Measurements from ENCODE around the gene DYNLRB2.

DYNLRB2 gene

GRCh38 chr16:80540516-80541305, at the start of gene DYNLRB2:
Gene DYNLRB2, plus strand, starts transcription at chr16:80540993. Its CDS starts 84 bp downstream, at chr16:80541077.
- in situ Hi-C loops (cut with MboI; ENCODE audit: low sequenced_read_pairs), result no loop called here

- in situ Hi-C loops (cut with MboI; ENCODE audit: low sequenced_read_pairs), result no loop called here
Measured at GRCh38 chr16:80500116-80500859, 40.5 kb upstream of the DYNLRB2 start.

GRCh38 chr16:80500961-80501525, 39.8 kb upstream of the DYNLRB2 start:
- in situ Hi-C loops (cut with MboI; ENCODE audit: low sequenced_read_pairs), result no loop called here

GRCh38 chr16:80503107-80503506, 37.7 kb upstream of the DYNLRB2 start:
- in situ Hi-C loops (cut with MboI; ENCODE audit: low sequenced_read_pairs), result no loop called here

GRCh38 chr16:80507538-80507937, 33.3 kb upstream of the DYNLRB2 start:
- in situ Hi-C loops (cut with MboI; ENCODE audit: low sequenced_read_pairs), result no loop called here

GRCh38 chr16:80509872-80510271, 30.9 kb upstream of the DYNLRB2 start:
- in situ Hi-C loops (cut with MboI; ENCODE audit: low sequenced_read_pairs), result no loop called here

- in situ Hi-C loops (cut with MboI; ENCODE audit: low sequenced_read_pairs), result no loop called here
Measured at GRCh38 chr16:80511824-80512592, 28.8 kb upstream of the DYNLRB2 start.

- in situ Hi-C loops (cut with MboI; ENCODE audit: low sequenced_read_pairs), result no loop called here
Measured at GRCh38 chr16:80512593-80512853, 28.3 kb upstream of the DYNLRB2 start.

- in situ Hi-C loops (cut with MboI; ENCODE audit: low sequenced_read_pairs), result no loop called here
Measured at GRCh38 chr16:80515374-80515773, 25.4 kb upstream of the DYNLRB2 start.

GRCh38 chr16:80517846-80518245, 22.9 kb upstream of the DYNLRB2 start:
- in situ Hi-C loops (cut with MboI; ENCODE audit: low sequenced_read_pairs), result no loop called here

GRCh38 chr16:80518436-80518835, 22.4 kb upstream of the DYNLRB2 start:
- in situ Hi-C loops (cut with MboI; ENCODE audit: low sequenced_read_pairs), result no loop called here

- in situ Hi-C loops (cut with MboI; ENCODE audit: low sequenced_read_pairs), result no loop called here
Measured at GRCh38 chr16:80519189-80519588, 21.6 kb upstream of the DYNLRB2 start.

GRCh38 chr16:80525420-80525819, 15.4 kb upstream of the DYNLRB2 start:
- in situ Hi-C loops (cut with MboI; ENCODE audit: low sequenced_read_pairs), result no loop called here

GRCh38 chr16:80526418-80527061, 14.3 kb upstream of the DYNLRB2 start:
- in situ Hi-C loops (cut with MboI; ENCODE audit: low sequenced_read_pairs), result no loop called here

- in situ Hi-C loops (cut with MboI; ENCODE audit: low sequenced_read_pairs), result no loop called here
Measured at GRCh38 chr16:80527297-80527696, 13.5 kb upstream of the DYNLRB2 start.

GRCh38 chr16:80530479-80530878, 10.3 kb upstream of the DYNLRB2 start:
- in situ Hi-C loops (cut with MboI; ENCODE audit: low sequenced_read_pairs), result no loop called here

- in situ Hi-C loops (cut with MboI; ENCODE audit: low sequenced_read_pairs), result no loop called here
Measured at GRCh38 chr16:80536238-80536637, 4.6 kb upstream of the DYNLRB2 start.

GRCh38 chr16:80541306-80541694, 507 bp downstream of the DYNLRB2 start:
- in situ Hi-C loops (cut with MboI; ENCODE audit: low sequenced_read_pairs), result no loop called here

GRCh38 chr16:80543162-80543561, 2.4 kb downstream of the DYNLRB2 start:
- in situ Hi-C loops (cut with MboI; ENCODE audit: low sequenced_read_pairs), result no loop called here

GRCh38 chr16:80544326-80544725, 3.5 kb downstream of the DYNLRB2 start:
- in situ Hi-C loops (cut with MboI; ENCODE audit: low sequenced_read_pairs), result no loop called here

- in situ Hi-C loops (cut with MboI; ENCODE audit: low sequenced_read_pairs), result no loop called here
Measured at GRCh38 chr16:80546249-80546648, 5.5 kb downstream of the DYNLRB2 start.

Measured in HL-60/S4 treated with retinoic acid at 250 ng/mL for 4 days and 3 days (cell line).